Measurements from ENCODE around the gene SNX5.

Gene SNX5

GRCh38 chr20:17939622-17940223 is 28.9 kb downstream of the SNX5 start:
- peak in 1 of 2 experiments; percentile 44 for DNase-seq

GRCh38 chr20:17938871-17939619 is 29.5 kb downstream of the SNX5 start:
- DNase-seq: peak; percentile 58 to 91

GRCh38 chr20:17936761-17937732 is 31.5 kb downstream of the SNX5 start:
- no peak for DNase-seq

GRCh38 chr20:17936286-17936760 is 32.3 kb downstream of the SNX5 start:
- no peak for DNase-seq

GRCh38 chr20:17935761-17936160 is 32.8 kb downstream of the SNX5 start:
- no peak for DNase-seq

- no peak for DNase-seq
Measured at GRCh38 chr20:17935186-17935585, 33.4 kb downstream of the SNX5 start.

- DNase-seq: no peak
Measured at GRCh38 chr20:17934141-17934862, 34.3 kb downstream of the SNX5 start.

- DNase-seq: no peak
Measured at GRCh38 chr20:17933711-17934110, 34.9 kb downstream of the SNX5 start.

GRCh38 chr20:17933121-17933520 is 35.5 kb downstream of the SNX5 start:
- no peak for DNase-seq

- no peak for DNase-seq
Measured at GRCh38 chr20:17932396-17932795, 36.2 kb downstream of the SNX5 start.

- no peak for DNase-seq
Measured at GRCh38 chr20:17931513-17931912, 37.1 kb downstream of the SNX5 start.

GRCh38 chr20:17928633-17929311 is 39.8 kb downstream of the SNX5 start:
- DNase-seq: no peak

- no peak for DNase-seq
Measured at GRCh38 chr20:17928211-17928611, 40.4 kb downstream of the SNX5 start.

- no peak for DNase-seq
Measured at GRCh38 chr20:17925940-17926300, 42.7 kb downstream of the SNX5 start.

- DNase-seq: no peak
Measured at GRCh38 chr20:17925141-17925939, 43.3 kb downstream of the SNX5 start.

GRCh38 chr20:17921774-17922173 is 46.8 kb downstream of the SNX5 start:
- DNase-seq: no peak

- no peak for DNase-seq
Measured at GRCh38 chr20:17919149-17919548, 49.4 kb downstream of the SNX5 start.

GRCh38 chr20:17917832-17918618 is 50.6 kb downstream of the SNX5 start:
- no peak for DNase-seq

GRCh38 chr20:17916433-17916891 is 52.1 kb downstream of the SNX5 start:
- DNase-seq: no peak

GRCh38 chr20:17914957-17915356 is 53.6 kb downstream of the SNX5 start:
- DNase-seq: no peak
